ENCODE measurements around the gene GAPVD1.
"Not testable (repeated sequence)": the region's sequence is repeated elsewhere in the genome, so short reads cannot be mapped to it uniquely, and the experiment has no call there.

GAPVD1 gene, protein sequence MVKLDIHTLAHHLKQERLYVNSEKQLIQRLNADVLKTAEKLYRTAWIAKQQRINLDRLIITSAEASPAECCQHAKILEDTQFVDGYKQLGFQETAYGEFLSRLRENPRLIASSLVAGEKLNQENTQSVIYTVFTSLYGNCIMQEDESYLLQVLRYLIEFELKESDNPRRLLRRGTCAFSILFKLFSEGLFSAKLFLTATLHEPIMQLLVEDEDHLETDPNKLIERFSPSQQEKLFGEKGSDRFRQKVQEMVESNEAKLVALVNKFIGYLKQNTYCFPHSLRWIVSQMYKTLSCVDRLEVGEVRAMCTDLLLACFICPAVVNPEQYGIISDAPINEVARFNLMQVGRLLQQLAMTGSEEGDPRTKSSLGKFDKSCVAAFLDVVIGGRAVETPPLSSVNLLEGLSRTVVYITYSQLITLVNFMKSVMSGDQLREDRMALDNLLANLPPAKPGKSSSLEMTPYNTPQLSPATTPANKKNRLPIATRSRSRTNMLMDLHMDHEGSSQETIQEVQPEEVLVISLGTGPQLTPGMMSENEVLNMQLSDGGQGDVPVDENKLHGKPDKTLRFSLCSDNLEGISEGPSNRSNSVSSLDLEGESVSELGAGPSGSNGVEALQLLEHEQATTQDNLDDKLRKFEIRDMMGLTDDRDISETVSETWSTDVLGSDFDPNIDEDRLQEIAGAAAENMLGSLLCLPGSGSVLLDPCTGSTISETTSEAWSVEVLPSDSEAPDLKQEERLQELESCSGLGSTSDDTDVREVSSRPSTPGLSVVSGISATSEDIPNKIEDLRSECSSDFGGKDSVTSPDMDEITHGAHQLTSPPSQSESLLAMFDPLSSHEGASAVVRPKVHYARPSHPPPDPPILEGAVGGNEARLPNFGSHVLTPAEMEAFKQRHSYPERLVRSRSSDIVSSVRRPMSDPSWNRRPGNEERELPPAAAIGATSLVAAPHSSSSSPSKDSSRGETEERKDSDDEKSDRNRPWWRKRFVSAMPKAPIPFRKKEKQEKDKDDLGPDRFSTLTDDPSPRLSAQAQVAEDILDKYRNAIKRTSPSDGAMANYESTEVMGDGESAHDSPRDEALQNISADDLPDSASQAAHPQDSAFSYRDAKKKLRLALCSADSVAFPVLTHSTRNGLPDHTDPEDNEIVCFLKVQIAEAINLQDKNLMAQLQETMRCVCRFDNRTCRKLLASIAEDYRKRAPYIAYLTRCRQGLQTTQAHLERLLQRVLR (N-terminal part only)

GRCh38 chr9:125261501-125262293 is at the start of gene GAPVD1:
GAPVD1 (plus strand) TSS chr9:125261826; CDS start chr9:125298922, 37,096 bp downstream.
- DNase-seq, result peak; percentile 82

GRCh38 chr9:125214186-125214585 is 47.4 kb upstream of the GAPVD1 start:
- no peak for DNase-seq

DNA sequence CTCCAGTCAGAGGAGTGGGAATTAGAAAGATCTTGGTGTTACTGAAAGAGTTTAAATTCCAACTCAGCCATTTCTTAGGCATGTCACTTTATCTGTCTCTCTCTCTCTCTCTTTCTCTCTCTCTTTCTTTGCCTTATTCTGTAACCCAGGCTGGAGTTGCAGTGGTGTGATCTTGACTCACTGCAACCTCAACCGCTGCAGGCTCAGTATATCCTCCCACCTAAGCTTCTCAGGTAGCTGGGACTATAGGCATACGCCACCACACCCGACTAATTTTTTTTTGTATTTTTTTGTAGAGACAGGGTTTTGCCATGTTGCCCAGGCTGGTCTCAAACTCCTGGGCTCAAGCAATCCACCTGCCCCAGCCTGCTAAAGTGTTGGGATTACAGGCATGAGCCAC is 43.0 kb upstream of the GAPVD1 start:
- DNase-seq, result no peak

- not testable (repeated sequence) for DNase-seq
Measured at GRCh38 chr9:125224858-125225257, 36.8 kb upstream of the GAPVD1 start.

DNA sequence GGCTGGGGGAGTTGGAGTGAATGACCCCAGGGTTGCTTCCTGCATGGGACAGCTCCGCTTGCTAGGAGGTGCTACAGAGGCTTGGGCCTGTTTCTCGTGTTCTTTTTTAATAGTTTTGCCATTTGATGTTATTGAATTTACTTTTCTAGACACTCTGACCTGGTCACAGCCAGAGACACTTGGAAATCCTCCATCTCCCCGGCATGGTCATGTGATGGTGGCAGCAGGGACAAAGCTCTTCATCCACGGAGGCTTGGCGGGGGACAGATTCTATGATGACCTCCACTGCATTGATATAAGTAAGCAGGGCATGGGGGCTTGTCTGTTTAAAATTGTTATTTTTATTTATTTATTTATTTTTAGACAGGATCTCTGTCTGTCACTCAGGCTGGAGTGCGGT is 33.9 kb upstream of the GAPVD1 start:
- DNase-seq, result no peak

GRCh38 chr9:125233678-125234077 is 27.9 kb upstream of the GAPVD1 start:
- DNase-seq, result no peak

DNA sequence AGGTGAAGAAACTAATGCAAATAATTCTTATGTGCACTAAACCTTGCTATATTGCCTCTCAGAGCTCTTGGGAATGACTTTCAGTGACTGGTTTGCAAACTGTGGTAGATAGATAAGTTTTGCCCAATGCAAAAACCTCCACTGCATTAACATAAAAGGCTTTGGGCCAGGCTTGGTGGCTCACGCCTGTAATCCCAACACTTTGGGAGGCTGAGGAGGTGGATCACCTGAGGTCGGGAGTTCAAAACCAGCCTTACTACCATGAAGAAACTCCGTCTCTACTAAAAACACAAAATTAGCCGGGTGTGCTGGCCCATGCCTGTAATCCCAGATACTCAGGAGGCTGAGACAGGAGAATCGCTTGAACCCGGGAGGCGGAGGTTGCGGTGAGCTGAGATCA is 27.5 kb upstream of the GAPVD1 start:
- DNase-seq, result not testable (repeated sequence)

GRCh38 chr9:125235804-125236519 is 25.7 kb upstream of the GAPVD1 start:
- no peak for DNase-seq

DNA sequence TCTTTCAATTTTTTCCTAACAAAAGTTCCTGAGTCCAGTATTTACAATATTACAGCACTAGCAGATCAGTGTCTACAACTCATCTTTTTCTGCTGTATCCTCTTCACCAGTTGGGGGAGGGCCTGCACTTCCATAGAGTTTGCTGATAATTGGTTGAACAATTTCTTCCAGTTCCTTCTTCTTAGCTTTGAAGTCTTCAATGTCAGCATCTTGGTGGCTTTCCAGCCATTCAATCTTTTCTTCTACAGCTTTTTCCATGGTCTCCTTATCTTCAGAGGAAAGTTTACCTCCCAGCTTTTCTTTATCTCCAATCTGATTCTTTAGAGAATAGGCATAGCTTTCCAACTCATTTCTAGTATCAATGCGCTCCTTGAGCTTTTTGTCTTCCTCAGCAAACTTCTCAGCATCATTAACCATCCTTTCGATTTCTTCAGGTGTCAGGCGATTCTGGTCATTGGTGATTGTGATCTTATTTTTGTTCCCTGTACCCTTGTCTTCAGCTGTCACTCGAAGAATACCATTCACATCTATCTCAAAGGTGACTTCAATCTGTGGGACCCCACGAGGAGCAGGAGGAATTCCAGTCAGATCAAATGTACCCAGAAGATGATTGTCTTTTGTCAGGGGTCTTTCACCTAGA is 25.0 kb upstream of the GAPVD1 start:
- not testable (repeated sequence) for DNase-seq

DNA sequence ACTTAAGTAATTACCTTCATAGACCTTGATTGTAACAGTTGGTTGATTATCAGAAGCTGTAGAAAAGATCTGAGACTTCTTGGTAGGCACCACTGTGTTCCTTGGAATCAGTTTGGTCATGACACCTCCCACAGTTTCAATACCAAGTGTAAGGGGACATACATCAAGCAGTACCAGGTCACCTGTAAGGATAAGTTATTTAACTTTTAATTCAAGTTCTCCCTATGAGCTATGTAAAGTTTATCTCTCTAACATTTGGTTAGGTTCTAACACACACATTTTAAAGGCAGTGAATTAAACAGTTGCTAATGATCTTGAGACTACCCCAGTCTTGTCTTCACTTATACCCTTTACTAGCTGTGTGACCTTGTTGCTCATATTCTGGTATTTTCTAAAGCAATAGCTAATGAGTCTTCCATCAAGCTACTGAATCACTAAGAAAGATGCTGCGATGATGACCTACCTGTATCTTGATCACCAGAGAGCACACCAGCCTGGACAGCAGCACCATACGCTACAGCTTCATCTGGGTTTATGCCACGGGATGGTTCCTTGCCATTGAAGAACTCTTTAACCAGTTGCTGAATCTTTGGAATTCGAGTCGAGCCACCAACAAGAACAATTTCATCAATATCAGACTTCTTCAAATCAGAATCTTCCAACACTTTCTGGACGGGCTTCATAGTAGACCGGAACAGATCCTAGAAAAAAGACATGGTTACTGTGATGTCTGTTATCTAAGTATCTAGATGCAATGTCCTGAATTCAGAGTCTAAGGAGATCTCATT is 23.3 kb upstream of the GAPVD1 start:
- DNase-seq, result no peak

DNA sequence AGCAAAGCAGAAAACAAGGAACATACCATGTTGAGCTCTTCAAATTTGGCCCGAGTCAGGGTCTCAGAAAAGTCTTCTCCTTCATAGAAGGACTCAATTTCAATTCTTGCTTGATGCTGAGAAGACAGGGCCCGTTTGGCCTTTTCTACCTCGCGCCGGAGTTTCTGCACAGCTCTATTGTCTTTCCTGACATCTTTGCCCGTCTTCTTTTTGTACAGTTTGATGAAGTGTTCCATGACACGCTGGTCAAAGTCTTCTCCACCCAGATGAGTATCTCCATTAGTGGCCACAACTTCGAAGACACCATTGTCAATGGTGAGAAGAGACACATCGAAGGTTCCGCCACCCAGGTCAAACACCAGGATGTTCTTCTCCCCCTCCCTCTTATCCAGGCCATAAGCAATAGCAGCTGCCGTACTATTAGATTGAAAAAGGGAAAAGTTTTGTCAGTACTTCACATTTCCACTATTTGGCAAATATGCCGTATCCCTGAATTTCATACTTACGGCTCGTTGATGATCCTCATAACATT is 22.6 kb upstream of the GAPVD1 start:
- DNase-seq, result no peak

DNA sequence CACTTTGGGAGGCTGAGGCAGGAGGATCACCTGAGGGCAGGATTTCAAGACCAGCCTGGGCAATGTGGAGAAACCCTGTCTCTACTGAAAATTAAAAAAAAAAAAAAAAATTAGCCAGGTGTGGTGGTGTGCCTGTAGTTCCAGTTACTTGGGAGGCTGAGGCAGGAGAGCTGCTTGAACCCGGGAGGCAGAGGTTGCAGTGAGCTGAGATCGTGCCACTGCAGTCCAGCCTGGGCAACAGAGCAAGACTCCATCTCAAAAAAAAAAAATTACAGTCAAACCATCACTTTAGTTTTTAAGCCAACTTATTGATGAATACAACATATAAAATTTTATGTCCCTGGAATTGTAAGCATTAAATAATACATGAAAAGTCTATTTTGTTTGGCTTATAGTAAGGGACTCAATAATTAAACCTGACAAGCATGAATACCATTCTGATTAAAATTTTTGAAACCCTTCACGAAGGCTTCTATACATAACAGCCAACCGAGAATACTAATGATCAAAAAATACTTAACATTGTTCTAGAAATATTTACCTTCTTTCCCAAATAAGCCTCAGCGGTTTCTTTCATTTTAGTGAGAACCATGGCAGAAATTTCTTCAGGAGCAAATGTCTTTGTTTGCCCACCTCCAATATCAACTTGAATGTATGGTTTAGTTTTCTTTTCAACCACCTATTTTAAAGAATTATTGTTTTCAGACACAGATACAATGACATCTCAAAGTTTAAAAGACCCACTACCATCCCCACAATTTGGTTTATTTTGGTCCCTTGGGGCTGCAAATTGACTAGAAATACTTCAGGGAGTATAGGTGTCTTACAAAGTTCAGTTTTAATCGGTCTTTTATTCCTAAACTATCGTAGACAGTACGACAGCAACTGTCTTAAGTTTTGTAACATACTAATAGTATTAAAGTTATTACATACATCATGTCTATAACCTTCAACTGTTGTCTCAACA is 21.7 kb upstream of the GAPVD1 start:
- DNase-seq, result no peak

GRCh38 chr9:125240649-125240999 is 21.0 kb upstream of the GAPVD1 start:
- peak; percentile 7 for DNase-seq

DNA sequence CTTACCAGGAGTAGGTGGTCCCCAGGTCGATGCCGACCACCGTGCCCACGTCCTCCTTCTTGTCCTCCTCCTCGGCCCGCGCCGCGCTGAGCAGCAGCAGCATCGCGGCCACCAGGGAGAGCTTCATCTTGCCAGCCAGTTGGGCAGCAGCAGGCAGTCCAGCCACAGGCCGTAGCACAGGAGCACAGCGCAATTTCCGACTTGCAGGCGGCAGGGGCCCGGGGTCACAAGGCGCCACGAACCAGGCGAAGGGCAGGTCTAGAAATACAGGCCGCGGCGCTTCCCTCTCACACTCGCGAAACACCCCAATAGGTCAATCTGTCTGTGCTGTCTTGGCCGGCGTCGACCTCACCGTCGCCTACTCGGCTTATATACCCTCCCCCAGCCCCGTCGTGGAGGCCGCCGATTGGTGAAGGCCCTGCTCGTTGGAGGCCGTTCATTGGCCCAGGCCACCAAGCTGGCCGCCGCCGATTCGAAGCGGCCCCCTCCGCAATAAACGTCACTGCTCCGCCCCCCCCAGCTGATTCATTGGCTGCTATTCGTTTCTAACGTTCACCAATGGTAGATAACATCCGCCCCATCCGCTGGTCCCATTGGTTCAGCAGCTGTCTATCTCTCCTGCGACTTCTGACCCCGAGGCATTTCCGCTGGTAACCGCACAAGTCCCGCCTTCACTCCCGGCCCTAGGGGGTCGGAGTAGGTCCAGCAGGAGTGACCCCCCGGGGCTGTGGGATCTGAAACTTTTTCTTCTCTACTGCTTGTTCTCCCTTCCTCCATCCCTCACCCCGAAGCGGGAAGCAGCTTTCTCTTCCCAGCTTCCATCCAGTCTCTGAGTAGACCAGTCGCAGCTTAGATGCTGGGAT is 20.4 kb upstream of the GAPVD1 start, which contains the start of gene HSPA5:
Gene HSPA5 (minus strand): TSS at position 344 of the 863 bp plus-strand sequence. CDS start 217 bp downstream, at position 127.
- DNase-seq, result peak; percentile 98

DNA sequence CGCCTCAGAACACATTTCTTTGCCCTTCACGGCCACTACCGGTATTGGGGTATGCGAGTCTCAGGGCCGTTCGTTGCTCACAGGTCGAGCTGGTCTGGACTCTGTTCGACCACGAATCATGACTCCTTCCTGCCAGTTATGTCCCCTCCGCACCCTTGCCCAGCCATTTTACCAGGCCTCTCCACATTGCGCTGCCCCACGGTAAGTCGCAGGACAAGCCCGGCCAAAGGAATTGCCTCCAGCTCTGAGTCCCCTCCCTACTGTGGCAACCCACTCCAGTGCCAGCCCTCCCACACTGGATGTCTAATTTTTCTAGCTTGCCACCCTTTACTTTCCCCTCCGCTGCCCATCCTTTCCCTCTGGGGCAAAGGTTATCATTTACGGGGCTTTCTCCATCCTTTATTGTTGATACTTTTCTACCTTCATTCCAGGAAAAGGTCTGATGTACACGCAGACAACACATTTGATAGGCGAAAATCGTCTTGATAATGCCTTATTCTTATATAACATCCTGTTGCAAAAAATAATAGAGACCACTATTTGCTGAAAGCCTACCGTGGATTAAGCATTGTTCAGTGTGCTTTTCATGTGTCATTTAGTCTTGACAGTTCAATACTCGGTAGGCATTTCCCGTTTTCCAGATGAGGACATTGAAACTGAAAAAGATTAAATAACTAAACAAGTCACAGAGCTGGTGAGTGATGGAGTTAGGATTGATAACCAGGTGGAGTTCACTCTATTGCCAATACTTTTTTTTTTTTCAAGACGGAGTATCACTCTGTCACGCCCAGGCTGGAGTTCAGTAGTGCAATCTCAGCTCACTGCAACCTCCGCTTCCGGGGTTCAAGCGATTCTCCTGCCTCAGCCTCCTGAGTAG is 19.5 kb upstream of the GAPVD1 start:
- no peak for DNase-seq

DNA sequence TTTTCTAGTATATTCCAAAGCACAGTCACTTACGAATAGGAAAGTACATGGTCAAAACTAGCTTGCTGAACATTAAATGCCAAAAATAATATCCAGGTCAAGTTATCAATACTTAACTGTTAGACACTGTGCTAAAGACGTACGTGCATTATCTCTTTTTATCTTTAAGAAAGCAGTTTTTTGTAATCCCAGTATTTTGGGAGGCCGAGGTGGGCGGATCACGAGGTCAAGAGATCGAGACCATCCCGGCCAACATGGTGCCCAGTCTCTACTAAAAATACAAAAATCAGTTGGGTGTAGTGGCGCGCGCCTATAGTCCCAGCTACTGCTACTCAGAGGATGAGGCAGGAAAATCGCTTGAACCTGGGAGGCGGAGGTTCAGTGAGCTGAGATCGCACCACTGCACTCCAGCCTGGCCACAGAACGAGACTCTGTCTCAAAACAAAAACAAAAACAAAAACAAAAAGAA is 17.8 kb upstream of the GAPVD1 start:
- DNase-seq, result no peak

Measured in NCI-H524 treated with DMSO at 0.1 percent for 48 hours (cell line).